Measurements from ENCODE around the gene KIF1B. TPM values are rescaled to one million over a fixed set of nuclear protein-coding genes. Genes with fewer than 3 reads are reported as not detected.

The KIF1B gene
- total RNA-seq, 1 experiment from 2014 or later, result 57.7 TPM

GRCh38 chr1:10402729-10403274 is 192.4 kb downstream of the KIF1B start:
- no peaks in the 10 kb centered on the region for H3K79me1 ChIP-seq (ENCODE audit: insufficient read depth, low read depth, low read length, poor library complexity, severe bottlenecking)
- no peaks in the 10 kb centered on the region for H3K27me3 ChIP-seq (ENCODE audit: insufficient read depth, low read length)
- H3K27ac ChIP-seq (ENCODE audit: insufficient read length, low read depth, low read length), result no peak overlapping the region
- WGBS (ENCODE audit: extremely low coverage, insufficient read length, low lambda C conversion rate), result no CpG with 5 or more reads among the region's 9 CpGs
- no peak overlapping the region for H4K91ac ChIP-seq (ENCODE audit: insufficient read length, low read depth, low read length)
- H3K9me3 ChIP-seq (ENCODE audit: control insufficient read depth, low read depth, low read length), result no peaks in the 10 kb centered on the region
- no peak overlapping the region for H3K9ac ChIP-seq (ENCODE audit: extremely low read depth, insufficient read length, low read length)
- no peak overlapping the region for H3K18ac ChIP-seq (ENCODE audit: insufficient read length, low read depth, low read length)
- H2AK5ac ChIP-seq (ENCODE audit: insufficient read length, low read length), result no peak overlapping the region
- H2AFZ ChIP-seq (ENCODE audit: low read length), result no peak overlapping the region
- Mint-ChIP-seq H3K27me3 (ENCODE audit: low read depth) (no peaks in the 10 kb centered on the region; the same call in 1 of the 2 replicates), H3K9me3 (no peaks in the 10 kb centered on the region; a peak in 1 of 5 replicates), H3K4me1 (peaks cover 14% of the 10 kb centered on the region in 2 experiments), H3K27ac (no peak overlapping the region), H3K36me3 (ENCODE audit: insufficient read depth in 1 of 3, low read depth in 3 of 3) (peaks cover 54 to 83% (median 70%) of the 10 kb centered on the region in 3 experiments), H3K4me3 (no peak overlapping the region)
- H4K20me1 ChIP-seq (ENCODE audit: control insufficient read depth, insufficient read depth, insufficient read length), result no peaks in the 10 kb centered on the region
- no peak overlapping the region for H4K5ac ChIP-seq (ENCODE audit: insufficient read length, low read depth, low read length)
- peaks cover 11% of the 10 kb centered on the region for H3K79me2 ChIP-seq (ENCODE audit: insufficient read depth, low read length)
- DNase-seq, result no peak
- no peak overlapping the region for H3K4ac ChIP-seq (ENCODE audit: low read depth, low read length)
- no peak overlapping the region for H3K14ac ChIP-seq (ENCODE audit: insufficient read depth, low read length)
- no peak overlapping the region for H2BK15ac ChIP-seq (ENCODE audit: low read depth, low read length)
- no peak overlapping the region for H3T11ph ChIP-seq (ENCODE audit: low read length)
- H3K23ac ChIP-seq (ENCODE audit: insufficient read length, low read depth, low read length), result no peak overlapping the region
- no peak overlapping the region for H2BK120ac ChIP-seq (ENCODE audit: low read depth, low read length, poor library complexity, severe bottlenecking)
- peaks cover 16% of the 10 kb centered on the region for H3K23me2 ChIP-seq (ENCODE audit: insufficient read length, low read depth, low read length, poor library complexity, severe bottlenecking)
- no peak overlapping the region for H3K4me2 ChIP-seq (ENCODE audit: insufficient read depth, insufficient read length, low read length)
- H4K8ac ChIP-seq (replicated peaks; ENCODE audit: insufficient read length, low read depth, low read length), result no peak overlapping the region
- H2BK12ac ChIP-seq (ENCODE audit: insufficient read length, low read depth, low read length), result no peak overlapping the region
- H2BK20ac ChIP-seq (ENCODE audit: low read depth, low read length, poor library complexity, severe bottlenecking), result no peak overlapping the region
- H3K4me1 ChIP-seq (ENCODE audit: insufficient read depth, low read length), result no peaks in the 10 kb centered on the region
- TF ChIP-seq, protein P1, sequence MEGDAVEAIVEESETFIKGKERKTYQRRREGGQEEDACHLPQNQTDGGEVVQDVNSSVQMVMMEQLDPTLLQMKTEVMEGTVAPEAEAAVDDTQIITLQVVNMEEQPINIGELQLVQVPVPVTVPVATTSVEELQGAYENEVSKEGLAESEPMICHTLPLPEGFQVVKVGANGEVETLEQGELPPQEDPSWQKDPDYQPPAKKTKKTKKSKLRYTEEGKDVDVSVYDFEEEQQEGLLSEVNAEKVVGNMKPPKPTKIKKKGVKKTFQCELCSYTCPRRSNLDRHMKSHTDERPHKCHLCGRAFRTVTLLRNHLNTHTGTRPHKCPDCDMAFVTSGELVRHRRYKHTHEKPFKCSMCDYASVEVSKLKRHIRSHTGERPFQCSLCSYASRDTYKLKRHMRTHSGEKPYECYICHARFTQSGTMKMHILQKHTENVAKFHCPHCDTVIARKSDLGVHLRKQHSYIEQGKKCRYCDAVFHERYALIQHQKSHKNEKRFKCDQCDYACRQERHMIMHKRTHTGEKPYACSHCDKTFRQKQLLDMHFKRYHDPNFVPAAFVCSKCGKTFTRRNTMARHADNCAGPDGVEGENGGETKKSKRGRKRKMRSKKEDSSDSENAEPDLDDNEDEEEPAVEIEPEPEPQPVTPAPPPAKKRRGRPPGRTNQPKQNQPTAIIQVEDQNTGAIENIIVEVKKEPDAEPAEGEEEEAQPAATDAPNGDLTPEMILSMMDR (conservative IDR thresholded peaks at IDR 0.05), result no peak
- H2BK5ac ChIP-seq (ENCODE audit: insufficient read length, low read length), result no peak overlapping the region
- H3K56ac ChIP-seq (ENCODE audit: insufficient read length, low read depth, low read length), result no peak overlapping the region
